Adipocyte (in vitro differentiated cells): ENCODE measurements around the gene CBLL1.
A peak's percentile ranks its signal among the peaks of the same experiment; 100 is the strongest.

Experiments
- DNase-seq: peaks from one replicate; pipeline ENCODE4 v3.0.0-alpha.2; 2015; ENCODE audit warnings: low read depth
- H3K27me3 ChIP-seq: replicated peaks from 2 replicates; pipeline ENCODE4 v1.7.0; 2013; ENCODE audit warnings: mild to moderate bottlenecking, low read length, moderate library complexity; ENCODE audit not compliant: control insufficient read depth, insufficient read depth
- H3K36me3 ChIP-seq: 2 replicates; pipeline ENCODE4 v1.7.0; 2013; ENCODE audit warnings: low read length, mild to moderate bottlenecking, moderate library complexity; ENCODE audit not compliant: control insufficient read depth, insufficient read depth, severe bottlenecking
- H3K4me1 ChIP-seq: 2 replicates; pipeline ENCODE4 v1.7.0; 2013; ENCODE audit warnings: mild to moderate bottlenecking, low read length, moderate library complexity; ENCODE audit not compliant: control insufficient read depth, insufficient read depth
- H3K4me3 ChIP-seq: 2 replicates; pipeline ENCODE4 v1.7.0; 2013; ENCODE audit warnings: mild to moderate bottlenecking, low read length, moderate library complexity
- H3K9ac ChIP-seq: 2 replicates; pipeline ENCODE4 v1.7.0; 2013; ENCODE audit warnings: mild to moderate bottlenecking, low read length, moderate library complexity
- H3K9me3 ChIP-seq: 2 replicates; pipeline ENCODE4 v1.7.0; 2013; ENCODE audit warnings: mild to moderate bottlenecking, low read length, moderate library complexity; ENCODE audit not compliant: control insufficient read depth

CBLL1 gene

GRCh38 chr7:107746006-107746405 lies 2.1 kb downstream of the CBLL1 start:
- DNase-seq, result peak; percentile 12
- Histone ChIP-seq H3K36me3 (peaks cover 20% of the 10 kb centered on the region), H3K9ac (no peak overlapping the region), H3K4me3 (peak overlapping the region; percentile 97), H3K9me3 (no peaks in the 10 kb centered on the region), H3K4me1 (peaks cover 23% of the 10 kb centered on the region), H3K27me3 (no peaks in the 10 kb centered on the region)

- H3K9ac ChIP-seq, result no peak overlapping the region
- H3K27me3 ChIP-seq, result no peaks in the 10 kb centered on the region
- H3K4me3 ChIP-seq, result no peak overlapping the region
- H3K36me3 ChIP-seq, result peaks cover 64% of the 10 kb centered on the region
- H3K9me3 ChIP-seq, result no peaks in the 10 kb centered on the region
- DNase-seq, result no peak
- peaks cover 1% of the 10 kb centered on the region for H3K4me1 ChIP-seq
These were observed 7.2 kb downstream of the CBLL1 start for GRCh38 chr7:107751113-107751512.

- no peaks in the 10 kb centered on the region for H3K27me3 ChIP-seq
- H3K4me1 ChIP-seq, result no peaks in the 10 kb centered on the region
- H3K9me3 ChIP-seq, result no peaks in the 10 kb centered on the region
- H3K36me3 ChIP-seq, result peaks cover 92% of the 10 kb centered on the region
- DNase-seq, result no peak
- H3K9ac ChIP-seq, result no peak overlapping the region
- H3K4me3 ChIP-seq, result no peak overlapping the region
These were observed 10.7 kb downstream of the CBLL1 start for GRCh38 chr7:107754642-107755041.

- Histone ChIP-seq H3K27me3 (no peaks in the 10 kb centered on the region), H3K9ac (no peak overlapping the region), H3K9me3 (no peaks in the 10 kb centered on the region), H3K4me3 (no peak overlapping the region), H3K4me1 (no peaks in the 10 kb centered on the region), H3K36me3 (peaks cover 70% of the 10 kb centered on the region)
- DNase-seq, result no peak
These were observed 14.7 kb downstream of the CBLL1 start for GRCh38 chr7:107758667-107759066.

- Histone ChIP-seq H3K27me3 (no peaks in the 10 kb centered on the region), H3K36me3 (no peaks in the 10 kb centered on the region), H3K4me1 (no peaks in the 10 kb centered on the region), H3K9me3 (no peaks in the 10 kb centered on the region), H3K4me3 (no peak overlapping the region), H3K9ac (no peak overlapping the region)
- no peak for DNase-seq
These were observed 23.4 kb downstream of the CBLL1 start for GRCh38 chr7:107767391-107767790.

GRCh38 chr7:107768263-107768662 lies 24.3 kb downstream of the CBLL1 start:
- Histone ChIP-seq H3K9me3 (no peaks in the 10 kb centered on the region), H3K36me3 (no peaks in the 10 kb centered on the region), H3K4me3 (no peak overlapping the region), H3K9ac (no peak overlapping the region), H3K27me3 (no peaks in the 10 kb centered on the region), H3K4me1 (no peaks in the 10 kb centered on the region)
- DNase-seq, result no peak

GRCh38 chr7:107773027-107773426 lies 29.1 kb downstream of the CBLL1 start:
- Histone ChIP-seq H3K27me3 (no peaks in the 10 kb centered on the region), H3K4me1 (no peaks in the 10 kb centered on the region), H3K36me3 (no peaks in the 10 kb centered on the region), H3K9me3 (no peaks in the 10 kb centered on the region), H3K4me3 (no peak overlapping the region), H3K9ac (no peak overlapping the region)
- no peak for DNase-seq

GRCh38 chr7:107777702-107778101 lies 33.8 kb downstream of the CBLL1 start:
- Histone ChIP-seq H3K27me3 (no peaks in the 10 kb centered on the region), H3K4me1 (peaks cover 14% of the 10 kb centered on the region), H3K4me3 (no peak overlapping the region), H3K36me3 (no peaks in the 10 kb centered on the region), H3K9me3 (no peaks in the 10 kb centered on the region), H3K9ac (no peak overlapping the region)
- DNase-seq, result no peak

GRCh38 chr7:107778283-107778682 lies 34.3 kb downstream of the CBLL1 start:
- Histone ChIP-seq H3K9me3 (no peaks in the 10 kb centered on the region), H3K4me3 (no peak overlapping the region), H3K27me3 (no peaks in the 10 kb centered on the region), H3K36me3 (no peaks in the 10 kb centered on the region), H3K9ac (no peak overlapping the region), H3K4me1 (peaks cover 15% of the 10 kb centered on the region)
- DNase-seq, result no peak

GRCh38 chr7:107779647-107780099 lies 35.7 kb downstream of the CBLL1 start:
- DNase-seq, result peak; percentile 6
- Histone ChIP-seq H3K4me1 (peaks cover 15% of the 10 kb centered on the region), H3K9ac (peak overlapping the region; percentile 9), H3K9me3 (no peaks in the 10 kb centered on the region), H3K36me3 (no peaks in the 10 kb centered on the region), H3K4me3 (no peak overlapping the region), H3K27me3 (peaks cover under 1% of the 10 kb centered on the region)

- peaks cover 8% of the 10 kb centered on the region for H3K27me3 ChIP-seq
- DNase-seq, result no peak
- H3K9me3 ChIP-seq, result no peaks in the 10 kb centered on the region
- H3K9ac ChIP-seq, result no peak overlapping the region
- peaks cover 23% of the 10 kb centered on the region for H3K4me1 ChIP-seq
- H3K36me3 ChIP-seq, result no peaks in the 10 kb centered on the region
- H3K4me3 ChIP-seq, result no peak overlapping the region
These were observed 38.4 kb downstream of the CBLL1 start for GRCh38 chr7:107782374-107782773.

GRCh38 chr7:107783648-107784047 lies 39.7 kb downstream of the CBLL1 start:
- no peak for DNase-seq
- no peak overlapping the region for H3K9ac ChIP-seq
- peaks cover 23% of the 10 kb centered on the region for H3K4me1 ChIP-seq
- H3K27me3 ChIP-seq, result peaks cover 8% of the 10 kb centered on the region
- no peaks in the 10 kb centered on the region for H3K9me3 ChIP-seq
- no peak overlapping the region for H3K4me3 ChIP-seq
- no peaks in the 10 kb centered on the region for H3K36me3 ChIP-seq
